HT1080 (cell line): ENCODE results near the gene ATIC. TPM values are rescaled to one million over a fixed set of nuclear protein-coding genes. Genes with fewer than 3 reads are reported as not detected.

Experiments
- DNase-seq: peaks from one replicate; pipeline ENCODE4 v3.0.0-alpha.2; 2015; ENCODE audit warnings: low read depth
- total RNA-seq: library from RNA; depleted of rRNA; stranded (reverse); fragments of >200 nt; shearing (Covaris generic); gene quantifications from 2 replicates; pipeline ENCODE4 v1.2.3, GENCODE V29; 2014

The ATIC gene
- total RNA-seq, 1 experiment from 2014 or later, result 28.9 TPM

GRCh38 chr2:215374642-215375466 is 63.0 kb downstream of the ATIC start:
- no peak for DNase-seq

- DNase-seq, result no peak
Observed at GRCh38 chr2:215375467-215375830, 63.6 kb downstream of the ATIC start.

GRCh38 chr2:215376103-215376780 is 64.4 kb downstream of the ATIC start:
- DNase-seq, result no peak

GRCh38 chr2:215377283-215377682 is 65.4 kb downstream of the ATIC start:
- DNase-seq, result no peak

- DNase-seq, result no peak
Observed at GRCh38 chr2:215378045-215378444, 66.2 kb downstream of the ATIC start.

- DNase-seq, result no peak
Observed at GRCh38 chr2:215379039-215379438, 67.2 kb downstream of the ATIC start.

GRCh38 chr2:215379948-215380347 is 68.1 kb downstream of the ATIC start:
- DNase-seq, result no peak

- DNase-seq, result no peak
Observed at GRCh38 chr2:215380699-215381098, 68.8 kb downstream of the ATIC start.

- DNase-seq, result no peak
Observed at GRCh38 chr2:215382011-215382410, 70.2 kb downstream of the ATIC start.

- DNase-seq, result no peak
Observed at GRCh38 chr2:215382480-215382879, 70.6 kb downstream of the ATIC start.

GRCh38 chr2:215383652-215384279 is 71.9 kb downstream of the ATIC start:
- DNase-seq, result no peak

- DNase-seq, result no peak
Observed at GRCh38 chr2:215384710-215385109, 72.9 kb downstream of the ATIC start.

GRCh38 chr2:215386566-215386965 is 74.7 kb downstream of the ATIC start:
- DNase-seq, result no peak

GRCh38 chr2:215388002-215388728 is 76.3 kb downstream of the ATIC start:
- DNase-seq, result no peak

GRCh38 chr2:215390550-215390913 is 78.7 kb downstream of the ATIC start:
- DNase-seq, result no peak

GRCh38 chr2:215391531-215391930 is 79.7 kb downstream of the ATIC start:
- no peak for DNase-seq

GRCh38 chr2:215392164-215392563 is 80.3 kb downstream of the ATIC start:
- no peak for DNase-seq

GRCh38 chr2:215392687-215393270 is 80.9 kb downstream of the ATIC start:
- DNase-seq, result no peak

- no peak for DNase-seq
Observed at GRCh38 chr2:215394102-215394805, 82.4 kb downstream of the ATIC start.

- no peak for DNase-seq
Observed at GRCh38 chr2:215395687-215396460, 84.0 kb downstream of the ATIC start.
